DMS153 treated with DMSO at 0.1 percent for 48 hours (cell line): ENCODE data around the gene SLC9A3.

Experiments used
- DNase-seq: peaks from one replicate; lab custom pipeline; 2025; ENCODE audit not compliant: unreplicated experiment; lab: John Stamatoyannopoulos, UW

SLC9A3 gene

GRCh38 chr5:464446-464842, 59.8 kb downstream of the SLC9A3 start:
- no peak for DNase-seq

GRCh38 chr5:463952-464351, 60.3 kb downstream of the SLC9A3 start:
- DNase-seq: no peak

- no peak for DNase-seq
Measured at GRCh38 chr5:463301-463700, 60.9 kb downstream of the SLC9A3 start.

GRCh38 chr5:462051-462481, 62.2 kb downstream of the SLC9A3 start:
- DNase-seq: no peak

- no peak for DNase-seq
Measured at GRCh38 chr5:460273-460625, 64.0 kb downstream of the SLC9A3 start.

- DNase-seq: no peak
Measured at GRCh38 chr5:459562-460272, 64.5 kb downstream of the SLC9A3 start.

GRCh38 chr5:458547-459353, 65.5 kb downstream of the SLC9A3 start:
- no peak for DNase-seq

GRCh38 chr5:457195-457961, 66.9 kb downstream of the SLC9A3 start:
- DNase-seq: no peak

GRCh38 chr5:456351-457194, 67.7 kb downstream of the SLC9A3 start:
- DNase-seq: no peak

GRCh38 chr5:455806-456205, 68.4 kb downstream of the SLC9A3 start:
- DNase-seq: no peak

- no peak for DNase-seq
Measured at GRCh38 chr5:454936-455335, 69.3 kb downstream of the SLC9A3 start.

GRCh38 chr5:453725-454481, 70.3 kb downstream of the SLC9A3 start:
- no peak for DNase-seq

GRCh38 chr5:452978-453710, 71.1 kb downstream of the SLC9A3 start:
- no peak for DNase-seq

GRCh38 chr5:451587-452458, 72.4 kb downstream of the SLC9A3 start:
- no peak for DNase-seq

- DNase-seq: no peak
Measured at GRCh38 chr5:449151-449550, 75.1 kb downstream of the SLC9A3 start.

GRCh38 chr5:448766-449090, 75.5 kb downstream of the SLC9A3 start:
- no peak for DNase-seq

GRCh38 chr5:448061-448765, 76.0 kb downstream of the SLC9A3 start:
- no peak for DNase-seq

GRCh38 chr5:447501-447900, 76.7 kb downstream of the SLC9A3 start:
- no peak for DNase-seq
